Measurements from ENCODE around the gene ENTPD6.

ENTPD6 gene

DNA sequence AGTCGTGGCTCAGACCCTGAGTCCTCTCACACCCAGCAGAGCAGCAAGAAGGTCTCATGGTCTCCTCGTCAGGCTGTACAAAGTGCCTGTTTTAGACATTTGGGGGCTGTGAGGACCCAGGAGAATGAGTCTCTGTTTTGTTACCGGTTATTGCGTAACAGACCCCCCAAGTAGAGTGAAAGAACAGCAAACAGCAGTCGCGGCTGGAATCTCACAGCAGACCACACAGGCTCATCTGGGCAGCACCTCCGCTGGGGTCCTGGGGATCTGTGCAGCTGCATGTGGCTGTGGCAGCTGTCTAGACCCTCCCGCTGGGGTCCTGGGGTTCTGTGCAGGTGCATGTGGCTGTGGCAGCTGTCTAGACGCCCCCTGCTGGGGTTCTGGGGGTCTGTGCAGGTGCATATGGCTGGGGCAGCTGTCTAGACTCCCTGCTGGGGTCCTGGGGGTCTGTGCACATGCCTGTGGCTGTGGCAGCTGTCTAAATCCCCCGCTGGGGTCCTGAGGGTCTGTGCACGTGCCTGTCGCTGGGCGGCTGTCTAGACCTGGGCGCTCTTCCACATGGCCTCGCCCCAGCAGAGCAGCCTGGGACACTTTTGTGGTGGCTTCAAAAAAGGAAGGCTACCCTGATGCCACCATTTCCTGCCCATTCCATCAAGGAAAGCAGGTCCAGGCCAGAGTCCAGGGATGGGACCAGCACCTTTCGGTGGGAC is 24.7 kb downstream of the ENTPD6 start:
- Mint-ChIP-seq H3K27ac (no peak overlapping the region), H3K9me3 (no peaks in the 10 kb centered on the region), H3K4me1 (peaks cover 23% of the 10 kb centered on the region), H3K4me3 (no peak overlapping the region), H3K36me3 (ENCODE audit: low read depth) (peaks cover 6% of the 10 kb centered on the region), H3K27me3 (ENCODE audit: low read depth, poor library complexity) (no peaks in the 10 kb centered on the region)
- TF ChIP-seq CTCF (IDR thresholded peaks at IDR 0.05): no peak
- DNase-seq: no peak

DNA sequence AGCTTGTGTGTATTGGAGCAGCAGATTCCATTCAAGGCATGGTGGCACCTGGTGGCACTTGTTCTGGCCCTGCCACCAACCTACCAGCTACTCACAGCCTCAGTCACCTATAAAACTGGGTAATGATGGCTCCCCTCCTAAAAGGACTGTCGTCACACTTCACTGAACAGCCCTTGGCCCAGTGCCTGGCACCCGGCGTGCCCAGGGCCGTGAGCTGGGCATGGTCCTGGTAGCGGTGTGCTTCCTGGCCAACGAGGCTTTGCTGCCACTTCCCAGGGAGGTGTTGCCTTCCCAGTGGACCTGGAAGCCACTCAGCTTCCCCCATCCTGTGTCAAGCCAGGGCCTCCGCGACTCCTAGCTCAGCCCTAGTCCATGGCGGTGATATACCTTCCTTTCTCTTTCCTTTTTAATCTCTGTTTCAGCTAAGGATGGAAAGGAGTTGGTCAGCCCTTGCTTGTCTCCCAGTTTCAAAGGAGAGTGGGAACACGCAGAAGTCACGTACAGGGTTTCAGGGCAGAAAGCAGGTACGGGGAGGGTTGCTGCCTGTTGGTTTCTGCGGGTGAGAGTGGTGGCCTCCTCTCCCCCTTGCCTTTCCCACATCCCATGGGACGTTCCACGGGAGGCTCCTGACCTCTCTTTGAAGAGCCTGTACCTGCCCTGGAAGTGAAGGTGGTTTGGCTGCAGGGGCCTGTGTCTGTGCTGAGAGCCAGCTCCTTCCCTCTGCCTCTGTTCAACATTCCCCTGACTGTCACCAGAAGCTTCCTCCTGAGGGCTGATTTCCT is 25.5 kb downstream of the ENTPD6 start:
- TF ChIP-seq CTCF (IDR thresholded peaks at IDR 0.05): no peak
- Mint-ChIP-seq H3K4me3 (no peak overlapping the region), H3K9me3 (no peaks in the 10 kb centered on the region), H3K4me1 (peaks cover 23% of the 10 kb centered on the region), H3K36me3 (ENCODE audit: low read depth) (peaks cover under 1% of the 10 kb centered on the region), H3K27me3 (ENCODE audit: low read depth, poor library complexity) (no peaks in the 10 kb centered on the region), H3K27ac (peak overlapping the region; percentile 48)
- DNase-seq: no peak

GRCh38 chr20:25221592-25222460 is 26.3 kb downstream of the ENTPD6 start:
- H3K27ac Mint-ChIP-seq: peak overlapping the region; percentile 85
- H3K27me3 Mint-ChIP-seq (ENCODE audit: low read depth, poor library complexity): peaks cover under 1% of the 10 kb centered on the region
- no peak for TF ChIP-seq CTCF (IDR thresholded peaks at IDR 0.05)
- no peak for DNase-seq
- peaks cover 23% of the 10 kb centered on the region for H3K4me1 Mint-ChIP-seq
- H3K36me3 Mint-ChIP-seq (ENCODE audit: low read depth): no peaks in the 10 kb centered on the region
- H3K4me3 Mint-ChIP-seq: no peak overlapping the region
- no peaks in the 10 kb centered on the region for H3K9me3 Mint-ChIP-seq

DNA sequence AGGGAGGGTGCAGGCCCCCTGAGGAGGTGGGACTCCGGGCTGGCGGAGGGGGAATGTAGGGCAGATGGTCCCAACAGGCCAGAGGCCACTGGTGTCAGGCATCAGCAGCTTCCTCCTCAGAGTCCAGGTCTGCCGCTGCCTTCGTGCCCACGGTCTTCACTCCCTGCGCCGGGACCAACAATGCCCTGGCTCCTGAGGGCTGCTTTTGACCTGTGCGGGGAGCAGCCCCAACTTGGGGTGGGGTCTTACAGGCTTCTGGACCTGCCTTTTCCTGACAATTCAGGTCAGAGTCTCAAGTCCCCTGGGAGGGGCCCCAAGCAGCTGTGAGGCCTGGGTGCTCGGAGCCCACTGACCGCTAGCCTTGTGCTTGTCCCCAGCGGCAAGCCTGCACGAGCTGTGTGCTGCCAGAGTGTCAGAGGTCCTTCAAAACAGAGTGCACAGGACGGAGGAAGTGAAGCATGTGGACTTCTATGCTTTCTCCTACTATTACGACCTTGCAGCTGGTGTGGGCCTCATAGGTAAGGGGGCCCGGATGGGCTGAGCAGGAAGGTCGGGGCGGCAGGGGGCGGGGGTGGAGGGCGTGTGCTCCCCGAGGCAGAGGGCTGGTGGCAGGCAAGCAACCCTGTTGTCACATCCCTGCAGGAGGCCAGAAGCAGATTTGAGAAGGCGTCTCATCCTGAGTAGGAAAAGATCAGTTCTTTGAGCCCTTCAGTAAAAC is 27.1 kb downstream of the ENTPD6 start:
- no peak for DNase-seq

More for the DNA sequence above, 27.1 kb downstream of the ENTPD6 start:
- no peak for TF ChIP-seq CTCF (IDR thresholded peaks at IDR 0.05)
- H3K9me3 Mint-ChIP-seq: no peaks in the 10 kb centered on the region
- H3K27ac Mint-ChIP-seq: peak overlapping the region; percentile 61
- peaks cover 4% of the 10 kb centered on the region for H3K27me3 Mint-ChIP-seq (ENCODE audit: low read depth, poor library complexity)
- H3K4me3 Mint-ChIP-seq: no peak overlapping the region
- H3K36me3 Mint-ChIP-seq (ENCODE audit: low read depth): no peaks in the 10 kb centered on the region
- peaks cover 30% of the 10 kb centered on the region for H3K4me1 Mint-ChIP-seq
